HG03280 (cell line): Measurements from ENCODE around the gene KLC3.
"Not testable (repeated sequence)": the region's sequence is repeated elsewhere in the genome, so short reads cannot be mapped to it uniquely, and the experiment has no call there.

Experiments
- ATAC-seq: cut with Tn5 transposase; IDR thresholded peaks from one replicate; pipeline ENCODE4 v1.9.1; 2021; ENCODE audit warnings: mild to moderate bottlenecking, moderate library complexity; ENCODE audit not compliant: unreplicated experiment

Gene KLC3

DNA sequence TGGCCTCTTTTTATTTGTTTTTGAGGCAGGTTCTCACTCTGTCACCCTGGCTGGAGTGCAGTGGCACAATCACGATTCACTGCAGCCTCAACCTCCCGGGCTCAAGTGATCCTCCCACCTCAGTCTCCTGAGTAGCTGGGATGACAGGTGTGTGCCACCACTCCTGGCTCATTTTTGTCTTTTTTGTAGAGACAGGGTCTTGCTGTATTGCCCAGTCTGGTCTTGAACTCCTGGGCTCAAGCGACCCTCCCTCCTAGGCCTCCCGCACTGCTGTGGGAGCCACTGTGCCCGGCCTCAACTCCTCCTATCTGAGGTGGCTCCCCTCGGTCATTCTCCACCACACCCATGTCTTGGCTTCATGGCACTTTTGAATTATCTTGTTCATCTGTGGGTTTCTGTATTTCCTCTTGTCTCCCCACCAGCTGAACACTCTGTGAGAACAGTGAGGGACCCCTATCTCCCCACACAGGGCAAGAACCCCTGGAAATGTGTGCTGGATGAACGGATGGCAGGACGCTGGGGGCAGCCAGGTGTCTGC, 25.8 kb upstream of the KLC3 start:
- no peak for ATAC-seq

DNA sequence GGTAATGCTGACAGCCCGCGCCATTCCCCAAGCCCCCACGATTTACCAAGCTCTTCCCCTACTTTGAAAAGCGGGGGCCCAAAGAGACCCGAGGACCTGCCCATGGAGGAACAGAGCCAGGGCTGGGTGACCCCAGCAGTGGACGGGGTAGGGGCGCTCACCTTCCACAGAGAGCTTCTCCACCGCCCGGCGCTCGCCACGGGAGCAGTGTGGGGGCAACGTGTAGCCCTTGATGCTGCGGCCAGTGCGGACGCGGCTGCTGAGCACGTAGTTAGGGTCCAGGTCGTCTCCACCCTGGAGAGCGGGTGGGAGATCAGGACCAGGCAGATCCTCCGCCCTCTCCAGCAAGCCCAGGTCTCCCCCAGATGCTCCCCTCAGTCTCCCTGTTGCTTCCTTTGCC, 25.2 kb upstream of the KLC3 start:
- no peak for ATAC-seq

DNA sequence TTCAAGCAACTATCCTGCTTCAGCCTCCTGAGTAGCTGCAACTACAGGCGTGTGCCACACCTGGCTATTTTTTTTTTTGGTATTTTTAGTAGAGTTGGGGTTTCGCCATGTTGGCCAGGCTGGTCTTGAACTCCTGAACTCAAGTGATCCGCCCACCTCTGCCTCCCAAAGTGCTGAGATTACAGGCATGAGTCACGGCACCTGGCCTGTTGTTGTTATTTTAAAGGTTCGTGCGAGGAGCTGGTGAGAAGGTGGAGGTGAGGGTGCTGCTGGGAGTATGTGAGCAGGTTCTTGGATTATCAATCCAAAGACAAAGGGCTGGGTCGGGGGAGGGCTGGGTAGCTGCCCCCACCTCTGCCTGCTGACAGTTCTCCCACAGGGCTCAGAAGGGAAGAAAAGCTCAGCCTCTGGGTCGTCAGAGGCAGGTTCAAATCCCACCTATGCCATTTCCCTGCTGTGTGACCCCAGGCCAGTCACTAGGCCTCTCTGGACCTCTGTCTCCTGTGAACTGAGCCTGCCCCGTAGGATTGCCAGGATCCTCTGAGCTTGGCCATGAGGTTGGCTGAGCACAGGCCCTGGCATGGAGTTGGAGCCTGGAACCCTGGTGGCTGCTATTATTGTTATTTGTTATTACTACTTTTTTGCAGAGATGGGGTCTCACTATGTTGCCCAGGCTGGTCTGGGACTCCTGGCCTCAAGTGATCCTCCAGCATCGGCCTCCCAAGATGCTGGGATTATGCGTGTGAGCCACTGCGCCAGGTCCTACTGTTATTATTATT, 19.4 kb upstream of the KLC3 start:
- no peak for ATAC-seq

DNA sequence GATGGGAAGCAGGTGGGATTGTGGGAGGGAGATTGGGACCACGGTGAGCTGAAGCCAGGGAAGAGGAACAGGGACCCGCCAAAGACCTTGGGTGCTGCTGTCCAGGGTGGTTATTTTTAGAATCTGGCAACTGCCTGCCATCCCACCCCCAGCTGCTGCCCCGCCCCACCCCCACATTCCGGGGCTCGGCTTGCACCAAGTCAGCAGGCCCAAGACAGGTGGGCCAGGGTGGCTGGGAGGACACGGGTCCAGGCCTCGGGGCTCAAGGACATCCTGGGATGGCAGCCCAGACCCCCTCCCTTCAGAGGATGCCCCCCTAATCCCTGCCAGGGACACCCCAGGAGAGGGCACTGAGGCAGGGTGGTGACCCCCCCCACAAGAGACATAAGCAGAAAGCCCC, 18.7 kb upstream of the KLC3 start:
- no peak for ATAC-seq

DNA sequence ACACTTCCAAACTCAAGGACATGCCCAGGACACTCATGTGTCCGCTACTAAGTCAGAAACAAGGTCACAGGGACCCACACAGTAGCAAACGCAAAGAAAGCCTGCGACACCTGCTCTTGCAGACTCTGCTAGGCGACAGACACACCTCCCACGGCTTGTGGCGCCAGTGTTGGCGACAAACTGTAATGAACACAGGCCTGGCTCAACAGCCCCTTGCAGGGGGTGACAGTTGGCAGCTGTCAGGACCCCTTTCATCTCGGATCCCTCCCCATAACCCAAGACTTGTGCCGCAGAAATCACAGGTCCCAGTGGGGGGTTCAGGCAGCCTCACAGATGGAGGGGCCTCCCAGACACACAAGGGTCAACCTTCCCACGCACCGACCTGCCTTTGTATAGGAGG, 18.2 kb upstream of the KLC3 start:
- ATAC-seq = no peak

DNA sequence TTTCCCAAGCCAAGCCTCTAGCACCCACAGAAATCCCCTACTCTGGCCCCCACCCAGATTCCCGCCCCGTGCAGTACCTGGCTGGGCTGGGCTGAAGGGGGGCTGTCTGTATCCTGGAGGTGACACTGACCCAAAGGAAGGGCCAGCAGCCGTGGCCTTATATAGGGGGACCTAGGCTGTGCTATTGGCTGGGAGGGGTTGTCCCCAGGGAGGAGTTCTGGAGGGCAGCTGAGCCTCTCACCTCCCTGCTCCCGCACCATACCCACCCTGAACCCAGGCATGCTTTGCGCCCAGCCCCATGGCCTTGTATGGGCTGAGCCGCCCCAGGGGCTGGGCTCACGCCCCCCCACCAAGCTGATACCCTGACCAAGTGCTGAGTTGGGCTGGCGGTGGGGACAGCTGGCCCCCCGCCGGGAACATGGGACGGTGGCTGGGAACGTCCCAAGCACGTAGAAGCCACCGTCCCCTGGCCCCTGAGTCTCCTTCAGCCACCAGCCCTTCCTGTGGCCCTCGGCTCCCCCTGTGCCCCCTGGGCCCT, 17.7 kb upstream of the KLC3 start, which contains the start of gene CKM:
Gene CKM, minus strand, starts transcription at position 132 of the 538 bp plus-strand sequence. CDS start 3,162 bp downstream, outside the sequence.
- ATAC-seq = no peak

DNA sequence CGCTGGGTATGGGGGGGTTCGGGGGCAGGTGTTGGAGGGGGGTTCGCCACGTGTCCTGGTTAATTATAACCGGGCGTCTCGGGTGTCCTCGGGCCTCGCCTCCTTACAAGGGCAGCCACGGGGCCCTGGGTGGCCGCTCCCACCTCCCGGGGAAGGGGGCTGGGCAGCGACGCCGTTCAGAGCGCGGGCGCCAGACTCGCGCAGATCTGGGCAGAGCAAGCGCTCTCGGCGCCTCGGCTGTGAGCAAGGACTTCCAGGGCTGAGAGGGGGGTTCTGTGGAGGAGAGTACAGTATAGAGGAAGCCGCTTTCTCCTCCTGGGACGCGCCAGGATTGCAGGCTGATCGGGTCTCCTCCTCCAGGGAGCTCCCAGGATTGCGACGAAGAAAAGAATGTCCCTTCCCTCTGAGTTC, 16.9 kb upstream of the KLC3 start:
- no peak for ATAC-seq

DNA sequence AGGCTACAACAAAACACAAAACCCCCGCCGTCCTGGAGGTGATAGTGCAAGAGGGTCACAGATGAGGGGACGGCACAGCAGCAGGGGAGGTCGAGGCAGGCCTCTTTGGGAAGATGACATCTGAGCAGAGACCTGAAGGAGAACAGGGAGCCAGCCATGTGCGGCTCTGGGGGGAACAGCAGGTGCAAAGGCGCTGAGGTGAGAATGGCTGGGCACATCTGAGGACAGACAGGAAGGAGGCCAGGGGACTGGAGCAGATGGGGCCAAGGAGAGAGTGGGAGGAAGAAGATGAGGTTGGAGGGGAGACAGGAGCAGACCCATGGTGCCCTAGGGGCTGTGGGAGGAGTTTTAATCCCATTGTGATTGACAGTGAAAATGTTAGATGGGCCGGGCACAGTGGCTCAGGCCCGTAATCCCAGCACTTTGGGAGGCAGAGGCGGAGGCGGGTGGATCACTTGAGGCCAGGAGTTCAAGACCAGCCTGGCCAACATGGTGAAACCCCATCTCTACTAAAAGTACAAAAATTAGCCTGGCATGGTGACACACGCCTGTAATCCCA, 16.1 kb upstream of the KLC3 start:
- no peak for ATAC-seq

DNA sequence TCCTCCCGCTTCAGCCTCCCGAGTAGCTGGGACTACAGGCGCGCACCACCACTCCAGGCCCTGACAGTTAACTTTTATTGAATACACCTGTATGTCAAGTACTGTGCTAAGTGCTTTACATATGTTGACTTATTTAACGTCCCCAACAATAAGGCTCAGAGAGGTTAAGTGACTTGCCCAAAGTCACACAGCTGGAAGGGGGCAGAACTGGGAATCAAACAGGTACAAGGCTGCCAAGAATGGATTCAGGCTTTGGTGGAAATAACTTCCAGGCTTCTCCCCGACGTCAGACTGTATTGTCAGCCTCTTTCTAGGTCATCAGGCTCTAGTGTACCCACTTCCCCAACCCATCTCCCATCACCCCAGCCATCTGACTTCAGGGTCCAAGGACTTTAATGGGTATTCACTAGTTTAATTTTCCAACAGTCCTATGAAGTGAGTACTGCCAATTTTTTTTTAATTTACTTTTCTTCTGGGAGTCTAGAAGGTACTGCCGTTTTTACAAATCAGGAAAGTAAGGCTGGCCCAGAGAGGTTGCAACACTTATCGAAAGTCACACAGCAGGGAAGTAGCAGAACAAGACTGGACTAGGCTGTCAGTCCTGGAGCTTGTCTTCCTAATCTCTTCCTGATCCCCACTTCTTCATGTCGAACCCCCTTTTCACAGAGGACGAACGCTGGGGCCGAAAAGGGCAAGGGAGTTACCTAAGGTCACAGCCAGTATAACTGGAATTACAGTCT, 13.0 kb upstream of the KLC3 start:
- no peak for ATAC-seq

DNA sequence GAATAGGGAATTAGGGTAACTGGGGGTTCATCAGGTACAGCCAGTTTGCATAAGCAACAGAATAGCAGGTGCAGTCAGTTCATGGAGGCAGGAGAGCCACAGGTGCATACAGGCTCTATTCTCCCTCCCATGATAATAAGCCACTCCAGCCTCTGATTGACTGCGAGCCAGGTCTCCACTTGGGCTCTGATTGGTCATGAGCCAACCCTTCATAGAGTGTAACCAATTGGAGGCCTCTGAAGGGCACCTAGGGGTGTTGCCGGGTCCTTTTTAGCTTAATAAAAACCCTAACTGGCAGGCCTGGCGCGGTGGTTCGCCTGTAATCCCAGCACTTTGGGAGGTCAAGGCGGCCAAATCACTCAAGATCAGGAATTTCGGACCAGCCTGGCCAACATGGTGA, 9.1 kb upstream of the KLC3 start:
- no peak for ATAC-seq

DNA sequence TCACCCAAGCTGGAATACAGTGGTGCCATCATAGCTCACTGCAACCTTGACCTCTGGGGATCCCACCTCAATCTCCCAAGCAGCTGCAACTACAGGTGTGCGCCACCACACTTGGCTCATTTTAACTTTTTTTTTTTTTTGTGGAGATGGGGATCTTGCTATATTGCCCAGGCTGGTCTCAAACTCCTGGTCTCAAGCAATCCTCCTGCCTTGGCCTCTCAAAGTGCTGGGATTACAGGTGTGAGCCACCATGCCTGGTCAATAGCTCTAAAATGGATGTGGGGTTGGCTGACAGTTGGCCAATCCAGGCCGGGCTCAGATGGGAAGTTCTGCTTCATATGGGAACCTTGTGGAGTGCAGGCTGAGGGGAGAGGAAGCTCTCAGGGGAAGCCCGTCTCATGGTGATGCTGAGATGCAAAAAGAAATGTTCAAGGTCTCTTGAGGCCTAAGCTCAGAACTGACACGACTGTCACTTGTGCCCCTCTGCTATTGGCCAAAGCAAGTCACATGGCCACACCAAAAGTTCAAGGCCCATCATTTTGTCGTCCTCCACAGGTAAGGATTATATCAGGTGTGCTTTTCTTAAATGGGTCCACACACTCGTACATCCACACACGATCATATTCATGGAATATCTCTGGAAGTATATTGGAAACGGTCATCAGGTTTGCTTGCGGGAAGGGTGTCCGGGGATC, 6.8 kb upstream of the KLC3 start:
- no peak for ATAC-seq

DNA sequence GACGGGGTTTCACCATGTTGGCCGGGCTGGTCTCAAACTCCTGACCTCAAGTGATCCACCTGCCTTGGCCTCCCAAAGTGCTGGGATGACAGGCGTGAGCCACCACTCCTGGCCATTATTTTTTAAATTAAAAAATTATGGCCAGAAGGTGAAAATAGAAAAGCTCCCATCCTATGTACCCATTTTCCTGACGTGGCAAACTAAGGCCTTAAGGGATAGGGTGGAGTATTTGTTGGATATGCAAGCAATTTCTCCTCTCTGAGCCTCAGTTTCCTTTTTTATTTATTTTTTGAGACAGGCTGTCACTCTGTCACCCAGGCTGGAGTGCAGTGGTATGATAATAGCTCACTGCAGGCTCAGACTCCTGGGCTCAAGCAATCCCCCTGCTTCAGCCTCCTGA, 5.7 kb upstream of the KLC3 start:
- ATAC-seq = not testable (repeated sequence)

DNA sequence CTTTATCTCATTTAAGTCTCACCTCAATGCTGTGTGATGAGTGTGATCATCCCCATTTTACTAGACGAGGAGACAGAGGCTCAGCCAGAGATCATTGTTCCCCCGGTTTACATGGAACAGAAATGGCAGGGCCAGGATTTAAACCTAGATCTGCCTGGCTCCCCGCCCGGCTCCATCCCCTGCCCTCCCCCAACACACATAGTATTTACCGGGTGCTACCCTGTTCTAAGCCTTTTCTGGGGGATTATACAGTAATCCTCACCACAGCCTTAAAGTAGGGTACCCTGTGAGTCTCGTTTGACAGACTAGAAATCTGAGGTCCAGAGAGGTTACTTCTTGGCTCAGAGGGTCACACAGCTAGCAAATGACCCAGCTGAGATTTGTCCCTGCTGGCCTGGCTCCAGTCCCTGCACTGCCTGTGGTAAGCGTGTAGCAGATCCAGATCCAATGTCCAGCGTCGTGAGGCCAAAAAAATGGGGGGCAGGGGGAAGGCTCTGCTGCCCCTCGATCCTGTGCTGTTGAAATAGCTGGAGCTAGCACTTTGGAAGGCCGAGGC, 3.8 kb upstream of the KLC3 start:
- ATAC-seq = no peak

DNA sequence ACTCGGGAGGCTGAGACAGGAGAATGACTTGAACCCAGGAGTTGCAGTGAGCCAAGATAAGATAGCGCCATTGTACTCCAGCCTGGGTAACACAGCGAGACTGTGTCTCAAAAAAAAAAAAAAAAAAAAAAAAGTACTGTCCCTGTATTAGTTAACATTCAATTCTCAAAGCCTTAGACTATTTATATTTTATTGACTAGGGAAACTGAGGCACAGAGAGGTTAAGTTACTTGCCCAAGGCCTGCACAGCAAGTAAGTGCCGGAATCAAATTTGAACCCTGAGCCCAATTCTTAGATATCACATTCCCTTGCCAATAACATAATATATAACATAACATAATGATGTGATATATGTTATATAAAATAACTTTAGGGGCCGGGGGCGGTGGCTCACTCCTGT, 921 bp upstream of the KLC3 start:
- no peak for ATAC-seq

DNA sequence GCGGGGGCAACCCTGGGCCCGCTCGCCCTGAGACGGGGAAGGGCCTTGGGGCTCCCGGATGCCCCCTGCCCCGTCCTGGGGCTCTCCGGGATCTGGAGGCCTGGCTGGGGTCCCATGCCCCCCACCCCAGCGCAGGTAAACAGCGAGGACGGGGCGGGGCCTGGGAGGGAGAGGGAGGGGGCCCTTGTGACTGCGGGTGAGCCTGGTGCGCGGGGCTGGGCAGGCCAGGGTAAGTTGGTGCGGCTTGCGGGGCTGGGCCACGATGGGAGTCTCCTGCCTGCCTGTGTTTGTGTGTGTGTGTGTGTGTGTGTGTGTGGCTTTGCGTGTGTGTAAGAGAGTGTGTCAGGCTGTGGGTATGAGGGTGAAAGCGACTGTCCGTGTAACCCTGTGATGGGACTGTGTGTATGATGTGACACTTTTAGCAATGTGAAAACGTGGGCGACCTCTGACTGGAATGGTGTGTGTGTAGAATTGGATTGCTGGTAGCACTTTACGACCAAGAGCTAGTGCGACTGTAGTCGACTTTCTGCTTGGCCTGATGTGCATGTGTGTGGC, 426 bp downstream of the KLC3 start:
- no peak for ATAC-seq

DNA sequence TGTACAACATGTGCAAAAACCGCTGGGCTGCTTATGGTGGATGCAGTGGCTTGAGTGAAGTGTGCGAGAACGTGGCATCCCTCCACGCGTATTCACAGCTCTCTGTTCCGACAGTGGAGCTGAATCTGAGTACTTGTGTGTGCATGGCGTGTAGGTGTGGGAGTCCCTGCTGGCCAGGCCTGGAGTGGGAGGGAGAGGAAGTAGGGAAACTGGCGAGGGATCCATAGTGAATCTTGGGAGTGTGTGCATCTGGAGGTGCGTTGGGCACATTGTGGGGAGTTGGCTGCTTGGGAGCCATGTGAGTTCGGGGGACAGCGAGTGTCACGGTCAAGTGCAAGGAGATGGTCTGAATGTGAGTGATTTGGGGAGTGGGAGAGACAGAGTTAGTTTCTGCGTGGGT, 2.4 kb downstream of the KLC3 start:
- no peak for ATAC-seq

DNA sequence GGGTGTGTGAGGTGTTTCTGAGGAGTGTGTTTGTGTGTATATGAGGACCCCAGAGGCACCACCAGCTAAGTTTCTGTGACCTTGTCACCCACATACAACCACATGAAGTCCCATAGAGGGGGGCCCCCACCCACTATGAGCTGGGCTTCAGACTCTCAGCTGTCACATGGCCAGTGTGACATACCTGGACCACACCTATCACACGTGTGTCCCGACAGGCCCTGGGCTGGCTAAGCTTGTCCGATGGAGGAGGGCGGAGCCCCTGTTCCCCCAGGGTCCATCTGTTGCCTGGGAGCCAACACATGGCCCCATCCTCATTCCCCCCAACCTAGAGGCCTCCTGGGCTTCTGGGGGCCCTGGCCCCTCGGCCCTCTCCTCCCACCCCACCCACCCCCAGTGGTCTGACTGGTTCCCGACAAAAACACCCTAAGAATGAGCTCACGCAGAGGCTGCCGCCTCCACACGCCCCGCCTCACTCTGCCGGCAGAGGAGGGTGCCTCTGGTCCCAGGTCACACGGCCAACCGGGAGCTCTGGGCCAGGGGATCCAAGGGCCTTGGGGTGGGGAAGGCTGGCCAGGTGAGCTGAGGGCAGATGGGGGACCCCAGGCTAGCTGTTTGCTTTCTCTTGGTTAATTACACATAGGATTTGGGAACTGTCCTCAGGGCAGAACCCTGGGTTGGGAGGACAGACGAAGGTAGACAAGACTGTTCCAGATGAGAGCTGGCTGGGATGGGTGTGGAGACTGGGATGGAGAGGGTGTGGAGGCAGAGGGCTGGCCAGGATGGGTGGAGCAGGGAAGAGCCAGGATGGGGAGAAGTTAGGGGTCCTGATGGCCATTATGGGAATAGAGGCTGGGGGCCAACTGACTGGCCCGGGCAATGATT, 4.3 kb downstream of the KLC3 start:
- no peak for ATAC-seq

DNA sequence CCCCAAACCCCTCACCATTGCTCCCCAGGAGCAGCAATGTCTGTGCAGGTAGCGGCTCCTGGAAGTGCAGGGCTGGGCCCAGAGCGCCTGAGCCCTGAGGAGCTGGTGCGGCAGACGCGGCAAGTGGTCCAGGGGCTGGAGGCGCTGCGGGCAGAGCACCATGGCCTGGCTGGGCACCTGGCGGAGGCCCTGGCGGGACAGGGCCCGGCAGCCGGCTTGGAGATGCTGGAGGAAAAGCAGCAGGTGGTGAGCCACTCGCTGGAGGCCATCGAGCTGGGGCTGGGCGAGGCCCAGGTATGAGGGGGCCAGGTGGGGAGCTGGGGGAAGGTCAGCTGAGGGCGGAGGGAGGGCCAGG, 4.9 kb downstream of the KLC3 start:
- no peak for ATAC-seq

DNA sequence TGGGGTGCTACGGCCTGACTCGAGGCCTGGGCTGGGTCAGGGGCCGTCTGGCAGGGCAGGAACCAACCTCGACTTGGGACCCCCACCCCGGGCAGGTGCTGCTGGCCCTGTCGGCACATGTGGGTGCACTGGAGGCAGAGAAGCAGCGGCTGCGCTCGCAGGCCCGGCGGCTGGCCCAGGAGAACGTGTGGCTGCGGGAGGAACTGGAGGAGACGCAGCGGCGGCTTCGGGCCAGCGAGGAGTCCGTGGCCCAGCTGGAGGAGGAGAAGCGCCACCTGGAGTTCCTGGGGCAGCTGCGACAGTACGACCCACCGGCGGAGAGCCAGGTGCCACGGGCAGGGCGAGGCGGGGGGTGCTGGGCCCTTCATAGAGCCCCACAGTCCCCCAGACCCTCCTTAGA, 5.9 kb downstream of the KLC3 start:
- no peak for ATAC-seq
